ENCODE data around the gene GNS. TPM values are rescaled to one million over a fixed set of nuclear protein-coding genes. Genes with fewer than 3 reads are reported as not detected.

GNS gene
- total and polyA plus RNA-seq, 2 of the 13 experiments (the other 11 are each of a cell fraction or from before 2014, with no cell fraction given): 49.8 to 51.0 TPM

GRCh38 chr12:64785838-64786237 lies 26.6 kb upstream of the GNS start (continued):
- TF ChIP-seq REST (IDR thresholded peaks at IDR 0.05; ENCODE audit: borderline replicate concordance in 1 of 2, low read depth in 1 of 2, low read length in 2 of 2): no peak
- no peak for TF ChIP-seq ZNF773 (CRISPR knock-in tag; IDR thresholded peaks at IDR 0.05; ENCODE audit: borderline replicate concordance)
- TF ChIP-seq ELF1 (CRISPR knock-in tag; IDR thresholded peaks at IDR 0.05): no peak

DNA sequence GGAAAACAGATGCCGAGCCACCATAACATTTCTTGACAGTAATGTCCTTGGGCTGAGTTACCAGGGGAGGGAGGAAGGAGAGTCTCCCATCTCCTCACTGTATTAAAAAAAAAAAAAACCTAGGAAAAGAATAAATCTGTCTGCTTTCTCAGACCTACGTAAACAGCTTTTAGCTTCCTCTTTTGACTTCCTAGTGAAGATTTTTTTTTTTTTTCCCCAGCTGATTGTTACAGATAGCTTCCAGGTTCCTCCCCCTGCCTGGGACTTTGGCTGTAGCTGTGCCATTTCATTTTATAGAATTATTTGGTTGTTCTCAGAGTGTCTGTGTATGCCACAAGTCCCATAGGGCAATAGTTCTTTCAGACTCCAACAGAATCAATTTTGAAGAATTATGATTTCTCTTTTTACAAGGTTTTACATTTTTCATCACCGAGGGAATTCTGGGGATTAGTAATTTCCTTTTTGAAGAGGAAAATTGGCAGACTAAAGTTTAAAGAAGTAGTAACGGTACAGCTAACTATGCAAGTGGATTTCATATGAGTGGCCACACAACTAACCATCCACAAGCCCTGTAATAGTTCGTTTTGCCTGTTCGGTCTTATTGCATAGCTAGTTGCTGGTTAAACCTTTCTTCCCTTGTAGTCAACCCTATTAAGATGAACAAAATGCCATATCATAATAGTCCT lies 23.1 kb upstream of the GNS start:
- Histone ChIP-seq H3K4me3 (replicated peaks in 1 of 3; ENCODE audit: insufficient read depth in 1 of 3, low read depth in 2 of 3, low read length in 3 of 3) (no peak overlapping the region), H3K9ac (ENCODE audit: insufficient read depth, low read depth, low read length) (no peak overlapping the region), H4K20me1 (ENCODE audit: insufficient read depth, low read length) (no peaks in the 10 kb centered on the region), H2AFZ (ENCODE audit: low read length) (no peak overlapping the region), H3K9me3 (ENCODE audit: low read length) (no peaks in the 10 kb centered on the region), H3K27ac (ENCODE audit: extremely low read length, insufficient read depth, low read length) (no peak overlapping the region), H3K4me1 (ENCODE audit: insufficient read depth, low read length) (peaks cover 28% of the 10 kb centered on the region), H3K4me2 (ENCODE audit: low read depth, low read length) (no peak overlapping the region), H3K27me3 (ENCODE audit: control insufficient read depth in 1 of 2, insufficient read depth in 2 of 2, low read length in 2 of 2) (peaks cover 2 to 35% of the 10 kb centered on the region in 2 experiments; a peak in 4 of 5 replicates), H3K79me2 (ENCODE audit: insufficient read depth, low read length) (no peaks in the 10 kb centered on the region), H3K36me3 (replicated peaks in 1 of 2; ENCODE audit: control insufficient read depth in 1 of 2, insufficient read depth in 2 of 2, low read length in 2 of 2) (no peaks in the 10 kb centered on the region)
- 78% methylated on average over 6 of the region's 6 CpGs for WGBS (ENCODE audit: low lambda C conversion rate)
- CTCF ChIA-PET (ENCODE audit: low intra/inter-chr PET ratio, low total read pairs): no interaction called here
- FAIRE-seq (no peak), ATAC-seq (no peak), DNase-seq (ENCODE audit: low spot score) (no peak)
- in situ Hi-C loops (cut with HindIII; ENCODE audit: extremely low pct_ligation_motif_present, low pct_unique_long_range_greater_than_20kb): no loop called here
- intact Hi-C loops (cut with micrococcal nuclease; ENCODE audit: unreplicated experiment): no loop called here
- POLR2A ChIA-PET: no interaction called here
- BruUV-seq (replicated peaks): no TSS peak
- TF ChIP-seq SUZ12 (IDR thresholded peaks at IDR 0.05; ENCODE audit: low read depth, low read length) (no peak), NR3C1 (CRISPR knock-in tag; IDR thresholded peaks at IDR 0.05) (no peak), SRSF4 (IDR thresholded peaks at IDR 0.05; ENCODE audit: low read depth, low read length, poor library complexity, severe bottlenecking) (no peak), KLF6 (CRISPR knock-in tag; IDR thresholded peaks at IDR 0.05) (no peak), SALL1 (CRISPR knock-in tag; IDR thresholded peaks at IDR 0.05) (no peak), ATF7-NPFF (CRISPR knock-in tag; IDR thresholded peaks at IDR 0.05; ENCODE audit: low read depth) (no peak), ZNF543 (CRISPR knock-in tag; IDR thresholded peaks at IDR 0.05) (no peak), ADNP (CRISPR knock-in tag; IDR thresholded peaks at IDR 0.05) (no peak), ZNF530 (CRISPR knock-in tag; IDR thresholded peaks at IDR 0.05; ENCODE audit: low read depth) (no peak), DR1 (CRISPR knock-in tag; IDR thresholded peaks at IDR 0.05) (no peak), MYC (CRISPR knock-in tag; IDR thresholded peaks at IDR 0.05; ENCODE audit: borderline replicate concordance) (no peak)
- TF ChIP-seq, protein P1, sequence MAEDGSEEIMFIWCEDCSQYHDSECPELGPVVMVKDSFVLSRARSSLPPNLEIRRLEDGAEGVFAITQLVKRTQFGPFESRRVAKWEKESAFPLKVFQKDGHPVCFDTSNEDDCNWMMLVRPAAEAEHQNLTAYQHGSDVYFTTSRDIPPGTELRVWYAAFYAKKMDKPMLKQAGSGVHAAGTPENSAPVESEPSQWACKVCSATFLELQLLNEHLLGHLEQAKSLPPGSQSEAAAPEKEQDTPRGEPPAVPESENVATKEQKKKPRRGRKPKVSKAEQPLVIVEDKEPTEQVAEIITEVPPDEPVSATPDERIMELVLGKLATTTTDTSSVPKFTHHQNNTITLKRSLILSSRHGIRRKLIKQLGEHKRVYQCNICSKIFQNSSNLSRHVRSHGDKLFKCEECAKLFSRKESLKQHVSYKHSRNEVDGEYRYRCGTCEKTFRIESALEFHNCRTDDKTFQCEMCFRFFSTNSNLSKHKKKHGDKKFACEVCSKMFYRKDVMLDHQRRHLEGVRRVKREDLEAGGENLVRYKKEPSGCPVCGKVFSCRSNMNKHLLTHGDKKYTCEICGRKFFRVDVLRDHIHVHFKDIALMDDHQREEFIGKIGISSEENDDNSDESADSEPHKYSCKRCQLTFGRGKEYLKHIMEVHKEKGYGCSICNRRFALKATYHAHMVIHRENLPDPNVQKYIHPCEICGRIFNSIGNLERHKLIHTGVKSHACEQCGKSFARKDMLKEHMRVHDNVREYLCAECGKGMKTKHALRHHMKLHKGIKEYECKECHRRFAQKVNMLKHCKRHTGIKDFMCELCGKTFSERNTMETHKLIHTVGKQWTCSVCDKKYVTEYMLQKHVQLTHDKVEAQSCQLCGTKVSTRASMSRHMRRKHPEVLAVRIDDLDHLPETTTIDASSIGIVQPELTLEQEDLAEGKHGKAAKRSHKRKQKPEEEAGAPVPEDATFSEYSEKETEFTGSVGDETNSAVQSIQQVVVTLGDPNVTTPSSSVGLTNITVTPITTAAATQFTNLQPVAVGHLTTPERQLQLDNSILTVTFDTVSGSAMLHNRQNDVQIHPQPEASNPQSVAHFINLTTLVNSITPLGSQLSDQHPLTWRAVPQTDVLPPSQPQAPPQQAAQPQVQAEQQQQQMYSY (CRISPR knock-in tag; IDR thresholded peaks at IDR 0.05): no peak

Measured in HepG2 (cell line).